Measurements from ENCODE around the gene CMTM1. TPM values are rescaled to one million over a fixed set of nuclear protein-coding genes. Genes with fewer than 3 reads are reported as not detected.
A peak's percentile ranks its signal among the peaks of the same experiment; 100 is the strongest.
"Not testable (repeated sequence)": the region's sequence is repeated elsewhere in the genome, so short reads cannot be mapped to it uniquely, and the experiment has no call there.

CMTM1 gene
- polyA plus RNA-seq, 1 donor (not counting 4 experiments of a cell fraction or from before 2014, with no cell fraction given): 0.24 TPM

GRCh38 chr16:66609139-66609510, 42.9 kb downstream of the CMTM1 start:
- Histone ChIP-seq H3K27ac (ENCODE audit: control insufficient read depth, insufficient read depth, low read length) (no peak overlapping the region), H3K4me3 (ENCODE audit: control insufficient read depth in 2 of 3, extremely low read depth in 1 of 3, insufficient read depth in 2 of 3, low read depth in 1 of 3, low read length in 3 of 3) (no peak overlapping the region), H3K4me1 (ENCODE audit: control insufficient read depth, extremely low read depth, insufficient read depth, low read length) (peaks cover 19% of the 10 kb centered on the region), H3K36me3 (ENCODE audit: control insufficient read depth in 2 of 2, extremely low read depth in 1 of 2, insufficient read depth in 2 of 2, low read length in 2 of 2) (peaks cover 25% of the 10 kb centered on the region in 2 experiments), H3K79me2 (ENCODE audit: control insufficient read depth, insufficient read depth, low read length) (peaks cover 6% of the 10 kb centered on the region), H3K9me3 (ENCODE audit: control insufficient read depth, low read depth, low read length) (no peaks in the 10 kb centered on the region), H3K27me3 (ENCODE audit: control insufficient read depth, extremely low read depth, insufficient read depth, low read length) (no peaks in the 10 kb centered on the region), H3K9me1 (ENCODE audit: control insufficient read depth, extremely low read depth, insufficient read depth, low read length) (no peaks in the 10 kb centered on the region), H3K4me2 (ENCODE audit: control insufficient read depth, extremely low read depth, insufficient read depth, low read depth, low read length) (no peak overlapping the region), H4K20me1 (ENCODE audit: control insufficient read depth, extremely low read depth, insufficient read depth, low read length) (no peaks in the 10 kb centered on the region), H3K9ac (ENCODE audit: control insufficient read depth, extremely low read depth, insufficient read depth, low read length) (peak overlapping the region; percentile 18), H2AFZ (ENCODE audit: control insufficient read depth, low read length) (no peak overlapping the region)
- dilution Hi-C loops (cut with MboI; ENCODE audit: extremely low pct_ligation_motif_present, low sequenced_read_pairs): no loop called here
- TF ChIP-seq CTCF (optimal IDR thresholded peaks at IDR 0.05 in 1 of 3, IDR thresholded peaks at IDR 0.05 in 1 of 3, conservative IDR thresholded peaks at IDR 0.05 in 1 of 3; ENCODE audit: extremely low read depth in 1 of 3, insufficient read depth in 2 of 3, low read length in 3 of 3) (no peak), EZH2 (IDR thresholded peaks at IDR 0.05; ENCODE audit: low read length) (no peak)
- FAIRE-seq (no peak), DNase-seq (ENCODE audit: low read depth, low spot score) (no peak)

GRCh38 chr16:66610111-66610820, 44.0 kb downstream of the CMTM1 start:
- no peaks in the 10 kb centered on the region for H3K9me1 ChIP-seq (ENCODE audit: control insufficient read depth, extremely low read depth, insufficient read depth, low read length)
- no peak overlapping the region for H2AFZ ChIP-seq (ENCODE audit: control insufficient read depth, low read length)
- peaks cover 19% of the 10 kb centered on the region for H3K4me1 ChIP-seq (ENCODE audit: control insufficient read depth, extremely low read depth, insufficient read depth, low read length)
- DNase-seq (ENCODE audit: low read depth, low spot score): no peak
- dilution Hi-C loops (cut with MboI; ENCODE audit: extremely low pct_ligation_motif_present, low sequenced_read_pairs): no loop called here
- peaks cover 25 to 28% of the 10 kb centered on the region in 2 experiments for H3K36me3 ChIP-seq (ENCODE audit: control insufficient read depth in 2 of 2, extremely low read depth in 1 of 2, insufficient read depth in 2 of 2, low read length in 2 of 2)
- FAIRE-seq: no peak
- no peaks in the 10 kb centered on the region for H3K9me3 ChIP-seq (ENCODE audit: control insufficient read depth, low read depth, low read length)
- no peaks in the 10 kb centered on the region for H3K27me3 ChIP-seq (ENCODE audit: control insufficient read depth, extremely low read depth, insufficient read depth, low read length)
- TF ChIP-seq CTCF (optimal IDR thresholded peaks at IDR 0.05 in 1 of 3, IDR thresholded peaks at IDR 0.05 in 1 of 3, conservative IDR thresholded peaks at IDR 0.05 in 1 of 3; ENCODE audit: extremely low read depth in 1 of 3, insufficient read depth in 2 of 3, low read length in 3 of 3): no peak
- TF ChIP-seq EZH2 (IDR thresholded peaks at IDR 0.05; ENCODE audit: low read length): no peak
- no peak overlapping the region for H3K4me2 ChIP-seq (ENCODE audit: control insufficient read depth, extremely low read depth, insufficient read depth, low read depth, low read length)
- H3K4me3 ChIP-seq (ENCODE audit: control insufficient read depth in 2 of 3, extremely low read depth in 1 of 3, insufficient read depth in 2 of 3, low read depth in 1 of 3, low read length in 3 of 3): no peak overlapping the region
- peaks cover 6% of the 10 kb centered on the region for H3K79me2 ChIP-seq (ENCODE audit: control insufficient read depth, insufficient read depth, low read length)
- H4K20me1 ChIP-seq (ENCODE audit: control insufficient read depth, extremely low read depth, insufficient read depth, low read length): no peaks in the 10 kb centered on the region
- no peak overlapping the region for H3K9ac ChIP-seq (ENCODE audit: control insufficient read depth, extremely low read depth, insufficient read depth, low read length)
- H3K27ac ChIP-seq (ENCODE audit: control insufficient read depth, insufficient read depth, low read length): no peak overlapping the region

GRCh38 chr16:66611911-66612310, 45.7 kb downstream of the CMTM1 start:
- H3K9me3 ChIP-seq (ENCODE audit: control insufficient read depth, low read depth, low read length); H3K27ac ChIP-seq (ENCODE audit: control insufficient read depth, insufficient read depth, low read length); H2AFZ ChIP-seq (ENCODE audit: control insufficient read depth, low read length); H3K4me2 ChIP-seq (ENCODE audit: control insufficient read depth, extremely low read depth, insufficient read depth, low read depth, low read length); H3K79me2 ChIP-seq (ENCODE audit: control insufficient read depth, insufficient read depth, low read length); H4K20me1 ChIP-seq (ENCODE audit: control insufficient read depth, extremely low read depth, insufficient read depth, low read length); FAIRE-seq; H3K9me1 ChIP-seq (ENCODE audit: control insufficient read depth, extremely low read depth, insufficient read depth, low read length); H3K4me1 ChIP-seq (ENCODE audit: control insufficient read depth, extremely low read depth, insufficient read depth, low read length); H3K4me3 ChIP-seq (ENCODE audit: control insufficient read depth in 2 of 3, extremely low read depth in 1 of 3, insufficient read depth in 2 of 3, low read depth in 1 of 3, low read length in 3 of 3); dilution Hi-C loops (cut with MboI; ENCODE audit: extremely low pct_ligation_motif_present, low sequenced_read_pairs); H3K27me3 ChIP-seq (ENCODE audit: control insufficient read depth, extremely low read depth, insufficient read depth, low read length); DNase-seq (ENCODE audit: low read depth, low spot score); H3K9ac ChIP-seq (ENCODE audit: control insufficient read depth, extremely low read depth, insufficient read depth, low read length): not testable (repeated sequence)
- peaks cover 24 to 31% of the 10 kb centered on the region in 2 experiments for H3K36me3 ChIP-seq (ENCODE audit: control insufficient read depth in 2 of 2, extremely low read depth in 1 of 2, insufficient read depth in 2 of 2, low read length in 2 of 2)
